HG02938 (cell line): ENCODE data around the gene DACT2.

Experiments used
- ATAC-seq: cut with Tn5 transposase; IDR thresholded peaks from one replicate; pipeline ENCODE4 v1.9.1; 2021; ENCODE audit warnings: mild to moderate bottlenecking, moderate library complexity; ENCODE audit not compliant: unreplicated experiment

Gene DACT2

GRCh38 chr6:168353041-168353440 is 33.5 kb upstream of the DACT2 start:
- ATAC-seq = no peak

GRCh38 chr6:168352096-168352495 is 32.5 kb upstream of the DACT2 start:
- ATAC-seq = no peak

- ATAC-seq = no peak
Measured at GRCh38 chr6:168349718-168350210, 30.2 kb upstream of the DACT2 start.

GRCh38 chr6:168348186-168348585 is 28.6 kb upstream of the DACT2 start:
- ATAC-seq = no peak

- ATAC-seq = no peak
Measured at GRCh38 chr6:168347615-168348014, 28.0 kb upstream of the DACT2 start.

- no peak for ATAC-seq
Measured at GRCh38 chr6:168347053-168347452, 27.5 kb upstream of the DACT2 start.

- no peak for ATAC-seq
Measured at GRCh38 chr6:168345896-168346754, 26.5 kb upstream of the DACT2 start.

GRCh38 chr6:168345266-168345665 is 25.7 kb upstream of the DACT2 start:
- no peak for ATAC-seq

GRCh38 chr6:168344338-168344737 is 24.8 kb upstream of the DACT2 start:
- ATAC-seq = no peak

GRCh38 chr6:168343239-168344150 is 23.9 kb upstream of the DACT2 start:
- no peak for ATAC-seq

GRCh38 chr6:168342636-168343035 is 23.1 kb upstream of the DACT2 start:
- no peak for ATAC-seq

- no peak for ATAC-seq
Measured at GRCh38 chr6:168341280-168341900, 21.8 kb upstream of the DACT2 start.

GRCh38 chr6:168340819-168341218 is 21.2 kb upstream of the DACT2 start:
- no peak for ATAC-seq

GRCh38 chr6:168338777-168339176 is 19.2 kb upstream of the DACT2 start:
- no peak for ATAC-seq

GRCh38 chr6:168336967-168337366 is 17.4 kb upstream of the DACT2 start:
- ATAC-seq = no peak

- no peak for ATAC-seq
Measured at GRCh38 chr6:168333989-168334388, 14.4 kb upstream of the DACT2 start.

- ATAC-seq = no peak
Measured at GRCh38 chr6:168333491-168333890, 13.9 kb upstream of the DACT2 start.

- ATAC-seq = no peak
Measured at GRCh38 chr6:168333039-168333438, 13.5 kb upstream of the DACT2 start.

- no peak for ATAC-seq
Measured at GRCh38 chr6:168332020-168332419, 12.4 kb upstream of the DACT2 start.

GRCh38 chr6:168331058-168331457 is 11.5 kb upstream of the DACT2 start:
- ATAC-seq = no peak

- ATAC-seq = no peak
Measured at GRCh38 chr6:168330403-168330802, 10.8 kb upstream of the DACT2 start.
